ENCODE measurements around the gene TNFRSF14. TPM values are rescaled to one million over a fixed set of nuclear protein-coding genes. Genes with fewer than 3 reads are reported as not detected.
A peak's percentile ranks its signal among the peaks of the same experiment; 100 is the strongest.

TNFRSF14 gene
- total RNA-seq, 1 donor from 2014 or later, result 16.0 TPM

DNA sequence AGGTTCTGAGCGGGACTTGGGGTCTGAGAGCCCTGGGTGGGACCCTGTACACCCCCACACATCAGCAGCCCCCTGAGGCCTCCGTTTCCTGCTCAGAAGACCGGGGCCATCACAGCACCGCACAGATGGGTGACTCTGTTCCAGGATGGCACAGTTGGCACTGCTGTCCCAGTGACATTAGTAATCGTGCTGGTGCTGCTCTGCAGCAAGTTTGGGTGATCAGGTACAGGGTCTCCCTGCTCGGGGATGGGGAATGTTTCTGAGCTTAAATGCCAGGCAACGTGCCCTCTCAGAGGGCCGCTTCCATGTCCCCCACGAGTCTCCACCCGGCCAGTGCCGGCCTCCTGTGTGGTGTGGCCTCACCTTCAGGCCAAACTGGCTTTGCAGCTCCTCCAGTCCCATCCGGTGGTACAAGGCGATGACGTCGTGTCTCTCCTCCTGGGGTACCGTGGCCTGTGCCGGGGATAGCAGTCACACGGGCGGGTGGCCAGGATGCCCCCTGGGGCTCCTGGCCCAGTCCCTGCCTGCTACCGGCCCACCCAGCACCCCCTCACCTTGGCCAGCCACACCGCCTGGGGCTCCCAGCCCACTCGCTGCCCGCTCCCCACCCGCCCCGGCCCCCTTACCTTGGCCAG, 47.5 kb downstream of the TNFRSF14 start:
- DNase-seq (peak; percentile 26), ATAC-seq (ENCODE audit: poor library complexity) (no peak)
- intact Hi-C loops (cut with DNase I), result no loop called here

DNA sequence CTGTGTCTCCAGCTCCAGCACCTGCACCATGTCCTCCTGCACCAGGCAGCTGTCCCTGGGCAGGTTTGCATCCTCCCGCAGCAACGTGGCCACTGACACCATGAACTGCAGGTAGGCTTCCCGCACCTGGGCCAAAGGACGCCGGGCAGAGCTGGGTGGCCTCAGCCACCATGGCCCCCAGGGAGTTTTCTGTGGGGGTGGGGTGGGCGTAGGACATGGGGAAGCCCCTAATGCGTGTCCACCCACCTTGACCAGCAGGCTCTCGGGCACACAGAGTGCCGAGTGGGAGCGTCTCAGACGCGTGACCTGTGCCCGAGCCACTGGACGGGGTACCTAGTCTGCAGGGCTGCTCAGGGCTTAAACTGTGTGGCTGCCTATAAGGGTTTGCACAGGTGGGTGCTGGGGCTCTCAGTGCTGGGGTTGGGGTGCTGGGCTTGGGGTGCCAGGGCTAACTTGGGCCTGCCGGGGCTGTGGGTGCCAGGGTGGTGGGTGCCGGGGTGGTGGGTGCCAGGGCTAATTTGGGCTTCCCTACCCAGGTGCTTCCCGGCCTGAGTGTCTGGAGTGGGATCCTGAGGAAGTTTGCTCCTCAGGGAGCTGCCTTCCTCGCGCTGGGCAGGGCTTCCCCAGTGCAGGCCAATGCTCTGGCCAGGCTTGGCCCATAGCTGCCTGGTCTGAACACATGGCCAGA, 48.1 kb downstream of the TNFRSF14 start:
- no peak for ATAC-seq (ENCODE audit: poor library complexity)
- intact Hi-C loops (cut with DNase I), result no loop called here

DNA sequence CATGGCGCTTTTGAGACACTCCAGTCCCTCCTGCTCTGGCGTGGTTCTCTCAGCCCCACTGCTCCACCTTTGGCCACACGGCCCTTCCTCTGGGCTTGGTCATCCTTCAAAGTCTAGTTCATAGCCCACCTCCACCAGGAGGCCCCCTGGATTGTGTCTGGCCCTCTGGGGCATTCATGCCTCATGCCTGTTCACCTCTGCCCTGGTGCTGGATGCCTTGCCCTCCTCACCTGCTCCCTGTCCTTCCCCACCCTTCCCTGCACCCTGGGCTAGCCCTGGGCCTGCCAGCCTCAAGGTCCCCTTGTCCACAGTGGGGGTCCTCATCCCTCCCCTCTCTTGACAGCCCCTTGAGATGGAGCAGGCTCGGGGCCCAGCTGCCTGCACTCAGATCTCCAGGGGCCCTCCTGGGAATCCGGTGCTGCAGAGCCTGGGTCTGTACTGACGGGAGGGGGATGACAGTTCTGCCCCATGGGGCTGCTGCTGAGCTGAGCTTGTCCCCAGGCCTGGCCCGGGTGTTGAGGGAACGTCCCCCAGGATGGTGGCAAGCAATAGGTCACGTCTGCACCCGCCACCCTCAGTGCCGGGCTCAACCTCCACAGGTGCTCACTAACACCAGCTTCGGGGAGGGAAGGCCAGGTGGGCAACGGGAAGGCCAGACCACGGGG, 48.8 kb downstream of the TNFRSF14 start:
- intact Hi-C loops (cut with DNase I), result no loop called here
- no peak for DNase-seq
- ATAC-seq (ENCODE audit: poor library complexity), result no peak

More for the DNA sequence above, 48.1 kb downstream of the TNFRSF14 start:
- peak; percentile 40 for DNase-seq

DNA sequence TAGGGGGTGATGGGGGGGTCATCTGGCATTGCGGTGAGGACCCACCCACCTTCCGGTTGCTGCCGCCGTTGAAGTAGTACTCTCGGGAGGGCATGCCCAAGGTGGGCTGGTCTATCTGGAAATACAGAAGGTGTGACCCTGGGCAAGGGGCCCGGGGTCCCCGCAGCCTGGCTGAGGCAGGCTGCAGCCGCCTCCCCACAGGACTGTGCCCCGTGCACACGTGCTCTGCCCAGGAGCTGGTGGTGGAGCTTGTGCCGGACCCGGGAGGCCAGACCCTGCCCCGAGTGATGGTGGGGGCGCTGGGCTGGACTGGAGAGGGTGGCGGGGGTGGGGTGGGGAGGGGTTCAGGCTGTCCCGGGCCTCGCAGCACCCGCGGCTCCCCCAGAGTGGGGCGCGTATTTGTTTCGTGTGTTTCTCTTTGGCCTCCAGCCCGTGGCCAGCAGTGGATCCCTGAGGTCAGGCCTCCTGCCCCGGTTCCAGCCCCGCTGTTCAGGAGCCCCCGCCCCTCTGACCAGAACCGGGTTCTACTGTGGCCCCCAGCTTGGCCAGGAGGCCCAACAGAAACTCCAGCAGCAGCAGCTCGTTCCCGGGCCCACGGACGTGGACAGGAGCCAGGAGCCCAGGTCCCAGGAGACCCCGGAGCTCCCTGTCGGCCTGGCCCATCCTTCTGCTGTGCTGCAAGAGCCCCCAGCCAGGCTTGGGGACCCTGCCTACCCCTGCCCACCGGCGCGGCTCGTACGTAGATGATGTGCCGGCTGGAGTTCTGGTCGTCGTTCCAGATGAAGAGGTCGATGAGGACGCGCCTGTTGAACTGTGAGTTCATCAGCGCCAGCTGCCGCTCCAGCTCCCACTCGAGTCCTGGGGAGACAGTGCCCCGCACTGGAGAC, 49.6 kb downstream of the TNFRSF14 start:
- peak; percentile 38 for DNase-seq
- ATAC-seq (ENCODE audit: poor library complexity), result no peak
- intact Hi-C loops (cut with DNase I), result no loop called here

DNA sequence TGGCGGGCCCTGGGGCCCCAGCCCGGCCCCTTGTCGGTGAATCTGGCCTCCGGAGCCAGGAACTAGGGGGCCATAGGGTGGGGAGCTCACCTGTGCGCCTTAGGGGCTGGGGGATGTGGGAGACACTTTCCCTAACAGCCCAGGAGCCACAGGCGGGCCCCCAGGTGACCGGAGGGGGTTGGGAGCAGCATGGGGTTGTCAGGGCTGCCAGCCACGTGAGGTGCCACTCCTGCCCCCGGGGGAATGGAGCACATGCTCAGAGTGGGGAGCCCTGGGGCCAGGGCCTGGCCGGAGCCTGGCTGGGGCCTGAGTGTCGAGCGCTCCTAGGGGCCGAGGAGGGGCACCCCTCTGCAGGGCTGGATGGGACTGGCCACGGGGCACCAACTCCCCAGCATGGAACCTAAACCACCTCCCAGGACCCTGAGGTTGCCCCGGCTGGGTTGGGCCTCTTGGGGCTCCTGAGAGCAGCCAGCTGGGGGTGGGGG, 50.3 kb downstream of the TNFRSF14 start:
- intact Hi-C loops (cut with DNase I), result no loop called here
- ATAC-seq (ENCODE audit: poor library complexity), result no peak
- peak; percentile 25 for DNase-seq

DNA sequence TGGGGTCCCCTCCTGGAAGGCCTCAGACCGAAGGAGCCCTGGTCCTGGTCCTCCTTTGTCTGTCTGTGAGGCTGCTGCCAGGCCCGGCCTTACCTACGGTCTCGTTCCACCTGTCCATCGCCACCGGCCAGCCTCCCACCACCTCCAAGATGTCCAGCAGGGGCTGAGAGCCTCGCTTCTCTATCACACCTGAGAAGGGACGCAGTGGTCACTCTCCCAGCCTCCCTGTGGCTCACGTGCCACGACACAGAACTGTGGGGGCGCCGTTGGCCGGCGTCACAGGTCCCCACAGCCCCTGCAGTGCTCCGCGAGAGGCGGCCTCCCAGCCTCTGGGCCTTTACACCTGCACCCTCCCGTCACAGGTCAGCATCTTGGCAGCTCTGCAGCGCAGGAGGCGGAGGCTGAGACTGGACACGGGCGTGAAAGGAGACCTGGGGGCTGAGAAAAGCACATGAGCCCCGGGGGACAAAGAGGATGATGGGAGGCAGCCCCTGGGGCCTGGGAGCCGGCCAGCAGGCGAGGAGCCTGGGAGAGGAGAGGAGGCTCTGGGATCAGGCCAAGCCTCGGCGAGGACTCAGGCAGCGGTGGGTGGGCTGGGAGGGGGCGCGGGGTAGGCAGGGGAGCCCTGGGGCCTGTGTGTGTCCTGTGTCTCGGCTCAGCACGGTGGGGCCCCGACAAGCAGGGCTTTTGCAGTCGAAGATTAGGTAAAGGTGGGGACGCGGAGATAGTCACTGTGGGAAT, 50.9 kb downstream of the TNFRSF14 start:
- intact Hi-C loops (cut with DNase I), result no loop called here
- DNase-seq, result peak; percentile 43
- ATAC-seq (ENCODE audit: poor library complexity), result no peak

DNA sequence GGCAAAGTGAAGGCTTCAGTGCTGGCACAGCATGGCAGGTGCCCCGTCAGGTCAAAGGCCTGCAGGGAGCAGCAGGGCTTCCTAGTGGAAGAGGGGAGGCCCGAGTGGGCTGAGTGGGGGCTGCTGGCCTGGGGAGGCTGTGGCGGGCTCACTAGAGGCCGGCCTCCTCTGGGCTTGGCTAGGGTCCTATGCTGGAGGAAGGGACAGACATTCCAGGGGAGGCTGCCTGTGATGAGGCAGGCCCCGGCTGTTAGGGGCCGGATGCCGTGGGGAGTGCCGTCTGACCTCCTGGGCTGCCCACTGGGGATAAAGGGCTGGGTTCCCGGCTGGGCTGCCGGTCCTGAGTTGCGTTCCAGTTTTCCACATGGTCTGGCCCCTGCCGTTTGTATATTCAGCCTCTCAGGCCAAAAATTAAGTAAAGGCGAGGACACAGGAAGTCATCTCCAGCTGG, 51.5 kb downstream of the TNFRSF14 start:
- peak; percentile 59 for DNase-seq
- ATAC-seq (ENCODE audit: poor library complexity), result peak; percentile 66
- intact Hi-C loops (cut with DNase I), result no loop called here

DNA sequence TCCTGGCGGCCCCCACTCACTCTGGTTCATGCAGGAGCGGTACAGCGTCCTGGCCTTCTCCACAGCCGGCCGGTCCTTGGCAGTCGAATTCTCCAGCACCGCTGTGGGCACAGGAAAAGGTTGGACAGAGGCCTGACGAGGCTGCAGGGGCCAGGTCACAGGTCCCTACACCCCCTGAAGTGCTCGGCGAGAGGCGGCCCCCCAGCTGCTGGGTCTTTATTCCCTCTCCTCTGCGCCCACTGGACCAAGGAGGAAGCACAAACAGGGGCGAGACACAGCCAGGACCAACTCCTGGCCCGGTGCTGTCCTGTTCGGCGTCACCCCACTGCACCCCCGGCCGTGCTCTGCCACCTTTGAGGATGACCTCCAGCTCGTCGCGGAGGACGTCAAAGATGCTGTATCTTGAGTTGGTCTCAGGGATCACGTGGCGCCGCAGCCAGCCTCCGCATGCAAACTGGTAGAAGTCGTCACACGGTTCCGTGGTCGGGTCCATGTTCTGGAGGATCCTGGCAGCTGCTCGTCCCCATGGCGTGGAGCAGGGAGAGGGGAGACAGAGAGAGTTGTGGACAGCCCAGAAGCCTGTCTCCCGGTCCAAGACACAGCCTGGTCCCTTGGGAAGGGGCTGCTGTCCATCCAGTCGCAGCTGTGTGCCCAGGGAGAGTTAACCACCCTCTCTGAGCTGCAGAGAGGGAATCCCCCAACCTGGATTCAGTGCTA, 53.3 kb downstream of the TNFRSF14 start:
- intact Hi-C loops (cut with DNase I), result no loop called here
- ATAC-seq (ENCODE audit: poor library complexity), result no peak
- peak; percentile 33 for DNase-seq

DNA sequence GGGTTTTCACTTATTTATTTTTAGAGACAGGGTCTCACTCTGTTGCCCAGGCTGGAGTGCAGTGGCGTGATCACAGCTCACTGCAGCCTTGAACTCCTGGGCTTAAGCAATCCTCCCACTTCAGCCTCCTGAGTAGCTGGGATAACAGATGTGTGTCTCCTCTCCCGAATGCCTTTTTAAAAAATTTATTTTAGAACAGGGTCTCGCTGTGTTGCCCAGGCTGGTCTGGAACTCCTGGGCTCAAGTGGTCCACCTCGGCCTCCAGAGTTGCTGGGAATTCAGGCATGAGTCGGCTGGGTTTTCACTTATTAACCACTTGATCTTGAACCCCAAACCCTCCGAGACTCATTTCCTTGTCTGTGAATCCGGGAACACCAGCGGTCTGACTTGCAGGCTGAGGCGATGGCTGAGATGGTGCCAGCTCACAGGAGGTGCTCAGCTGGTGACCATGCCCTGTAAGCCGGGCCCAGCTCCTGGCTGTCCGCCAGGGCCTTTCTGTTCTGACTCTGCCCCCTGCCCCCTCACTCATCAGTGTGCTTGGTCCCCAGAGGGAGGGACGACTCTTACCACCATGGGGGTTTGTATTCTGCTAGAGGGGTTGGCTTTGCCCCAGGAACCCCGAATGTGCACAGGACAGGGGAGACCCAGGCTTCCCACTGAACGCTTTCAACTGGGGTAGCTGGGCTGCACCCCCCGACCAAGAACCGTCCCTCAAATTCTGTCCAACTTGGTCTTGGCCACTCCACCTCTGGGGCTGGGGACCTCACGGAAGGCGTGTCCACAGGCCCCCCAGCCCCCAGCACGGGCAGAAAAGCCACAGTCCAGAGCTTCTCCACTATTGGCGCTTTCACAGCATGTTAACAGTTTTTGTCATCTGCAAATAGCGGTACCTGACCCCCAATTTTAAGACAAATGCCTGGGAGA, 54.1 kb downstream of the TNFRSF14 start:
- intact Hi-C loops (cut with DNase I), result no loop called here
- ATAC-seq (ENCODE audit: poor library complexity) (no peak), DNase-seq (peak; percentile 44)

DNA sequence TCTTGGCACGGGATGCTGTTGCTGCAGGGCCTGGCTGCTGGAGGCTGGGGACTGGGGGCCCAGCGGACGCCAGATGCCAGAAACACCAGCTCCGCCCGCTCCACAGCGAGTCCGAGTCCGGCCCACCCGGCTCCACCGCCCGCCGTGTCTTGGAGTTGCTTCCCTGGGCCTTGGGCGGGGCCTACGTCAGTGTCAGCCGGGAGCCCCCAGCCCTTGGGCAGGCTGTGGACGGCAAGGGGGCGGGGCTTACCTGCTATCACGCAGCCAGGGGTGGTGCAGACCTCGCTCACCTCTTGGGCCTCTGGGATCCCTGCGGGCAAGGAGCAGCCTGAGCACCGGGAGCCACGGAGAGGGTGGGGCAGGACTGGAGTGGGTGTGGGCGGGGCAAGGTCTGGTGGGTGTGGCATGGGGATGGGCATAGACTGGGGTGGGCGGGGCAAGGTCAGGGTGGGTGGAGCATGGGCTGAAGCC, 54.9 kb downstream of the TNFRSF14 start:
- ATAC-seq (ENCODE audit: poor library complexity), result no peak
- intact Hi-C loops (cut with DNase I), result no loop called here
- DNase-seq, result peak; percentile 56

DNA sequence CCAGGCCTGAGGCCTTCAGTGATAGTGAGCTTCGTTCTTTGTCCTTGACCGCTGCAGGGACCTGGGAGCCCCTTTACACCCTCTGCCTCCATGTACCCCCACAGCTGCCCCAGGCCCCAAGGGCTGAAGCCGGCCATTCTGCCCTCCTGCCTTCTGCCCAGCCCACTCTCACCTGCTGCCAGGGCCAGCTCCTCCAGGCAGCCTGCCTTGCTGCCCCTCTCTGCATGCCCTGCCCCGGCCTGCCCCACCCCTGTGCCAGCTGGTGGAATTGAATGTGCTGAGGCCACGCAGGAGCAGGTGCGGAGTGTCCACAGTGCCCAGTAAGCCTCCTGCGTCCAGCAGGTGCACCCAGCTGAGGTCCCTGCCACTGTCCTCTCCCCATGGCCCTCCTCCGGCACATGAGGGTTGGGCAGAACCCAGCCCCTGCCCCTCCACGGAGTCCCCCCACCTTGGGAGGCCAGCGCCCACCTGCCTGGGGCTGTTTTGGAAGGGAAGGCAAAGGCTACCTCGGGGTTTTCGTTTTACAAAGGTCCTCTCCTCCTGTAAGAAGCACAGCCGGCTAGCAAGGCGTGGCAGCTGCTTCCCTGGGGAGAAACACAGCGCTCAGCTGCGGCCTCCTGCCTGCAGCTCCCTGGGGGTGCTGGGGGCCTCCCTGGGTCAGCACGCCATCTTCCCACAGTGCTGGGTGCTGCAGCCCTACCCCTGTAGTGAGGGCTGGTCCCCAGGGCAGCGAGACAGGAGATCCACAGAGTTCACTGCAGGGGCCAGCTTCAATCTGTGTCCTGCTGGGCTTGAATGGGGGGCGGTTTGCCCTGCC, 55.7 kb downstream of the TNFRSF14 start:
- peak; percentile 23 for DNase-seq
- no peak for ATAC-seq (ENCODE audit: poor library complexity)
- intact Hi-C loops (cut with DNase I), result no loop called here

DNA sequence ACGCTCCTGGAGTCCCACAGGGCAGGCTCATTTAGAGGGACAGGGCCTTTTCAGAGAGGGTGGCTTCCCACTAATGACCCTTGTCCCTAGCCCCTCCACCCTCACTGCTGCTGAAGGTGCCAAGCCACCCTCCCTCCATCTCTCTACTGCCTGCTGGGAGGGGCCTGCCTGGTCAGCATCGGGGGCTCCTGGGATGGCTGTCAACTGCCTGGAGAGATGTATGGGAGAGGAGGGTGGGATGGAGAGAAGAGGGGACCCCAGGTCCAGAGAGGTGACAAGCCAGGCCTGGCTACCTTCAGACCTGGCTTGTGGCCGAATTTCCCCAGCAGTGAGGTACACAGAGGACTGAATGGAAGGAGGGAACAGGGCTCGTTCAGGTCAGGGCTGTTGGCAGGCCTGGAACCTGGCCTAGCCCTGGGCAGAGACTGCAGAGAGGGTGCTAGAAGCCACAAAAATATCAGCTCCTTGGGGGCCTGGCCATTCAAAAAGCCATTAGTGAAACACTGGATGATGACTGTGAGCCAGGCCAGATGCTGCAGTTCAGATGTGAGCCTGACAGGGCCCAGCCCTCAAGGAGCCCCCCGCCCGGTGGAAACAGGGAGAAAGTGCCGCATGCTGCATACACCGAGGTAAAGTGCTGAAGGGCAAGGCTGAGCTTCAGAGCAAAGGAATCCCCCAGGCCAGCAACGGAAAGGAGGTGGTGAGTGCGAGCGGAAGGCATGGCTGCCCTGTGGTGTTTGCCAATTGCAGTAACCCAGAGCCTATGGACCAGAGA, 56.6 kb downstream of the TNFRSF14 start:
- intact Hi-C loops (cut with DNase I), result no loop called here
- no peak for ATAC-seq (ENCODE audit: poor library complexity)

More for the DNA sequence above, 56.6 kb downstream of the TNFRSF14 start:
- peak; percentile 21 for DNase-seq
